K562 (cell line): ENCODE results near the gene NRDE2. TPM values are rescaled to one million over a fixed set of nuclear protein-coding genes. Genes with fewer than 3 reads are reported as not detected.

ENCODE experiments used
- ATAC-seq: fragments of 200-7000 bp; cut with Tn5 transposase; 3 replicates; pipeline ENCODE4 v1.9.1; 2020; ENCODE audit warnings: moderate library complexity
- BruUV-seq: library from RNA; stranded (reverse); fragments of 400-500 nt; replicated peaks from 2 replicates; lab custom pipeline; 2021; lab: Mats Ljungman, UMichigan
- CTCF ChIA-PET: fragments of 300-600 bp; formaldehyde crosslinking; extraction: SDS; loops from one replicate; lab custom pipeline; 2021; ENCODE audit warnings: low intra/inter-chr PET ratio; lab: Yijun Ruan, JAX
- POLR2A ChIA-PET: fragments of 300-600, 350-650 bp; sonication (Branson Sonifier 250); formaldehyde crosslinking; extraction: SDS; loops from one replicate; lab custom pipeline; 2021; ENCODE audit warnings: antibody characterized with exemption, inconsistent platforms; lab: Yijun Ruan, JAX
- DNase-seq, 4 experiments: peaks; one replicate each; pipeline versions ENCODE4 v3.0.0 to v3.0.0-alpha.2; 2011 to 2018; ENCODE audit warnings: low spot score in 3 of 4, mixed read lengths in 3 of 4; ENCODE audit errors: extremely low read depth in 1 of 4
- FAIRE-seq: peaks from 2 replicates; lab custom pipeline; 2011; peaks lifted over from hg19 to GRCh38; lab: Jason Lieb, UNC
- H2AFZ ChIP-seq: 2 replicates; pipeline ENCODE4 v1.6.0; 2011; ENCODE audit warnings: low read depth, low read length, control low read depth, inconsistent platforms
- H3K27ac ChIP-seq: fragments of 200-600 bp; 3 replicates; pipeline ENCODE4 v1.8.0; 2011; ENCODE audit warnings: low read depth, mild to moderate bottlenecking, control low read depth, inconsistent platforms, low read length, moderate library complexity, mixed read lengths; ENCODE audit errors: extremely low read depth
- H3K27me3 ChIP-seq, 2 experiments: fragments of 300-600 bp in 1 of 2; 2 replicates in 1 of 2; 3 replicates in 1 of 2; pipeline versions ENCODE4 v1.6.0 to v1.8.0; 2011; ENCODE audit warnings: inconsistent platforms in 2 of 2, low read length in 2 of 2, mild to moderate bottlenecking in 1 of 2, mixed read lengths in 1 of 2, moderate library complexity in 1 of 2; ENCODE audit not compliant: control insufficient read depth in 2 of 2, insufficient read depth in 2 of 2
- H3K36me3 ChIP-seq: fragments of 300-600 bp; 3 replicates; pipeline ENCODE4 v1.8.0; 2011; ENCODE audit warnings: mild to moderate bottlenecking, low read length, inconsistent platforms; ENCODE audit not compliant: control insufficient read depth, insufficient read depth
- H3K4me1 ChIP-seq, 2 experiments: fragments of 200-600 bp in 1 of 2; replicated peaks in 1 of 2; 2 replicates in 1 of 2; 3 replicates in 1 of 2; pipeline versions ENCODE4 v1.5.1 to v1.8.0; 2011; ENCODE audit warnings: inconsistent platforms in 2 of 2, low read length in 2 of 2, mild to moderate bottlenecking in 1 of 2, mixed read lengths in 1 of 2, moderate library complexity in 1 of 2; ENCODE audit not compliant: control insufficient read depth in 2 of 2, insufficient read depth in 2 of 2
- H3K4me2 ChIP-seq: 2 replicates; pipeline ENCODE4 v1.6.1; 2011; ENCODE audit warnings: low read length, control low read depth, inconsistent platforms, mixed read lengths; ENCODE audit not compliant: insufficient read depth
- H3K4me3 ChIP-seq: fragments of 200-600 bp; sonication (generic), shearing (Covaris generic); 2 replicates; pipeline ENCODE4 v1.5.1; 2016; ENCODE audit warnings: control low read depth, inconsistent platforms
- H3K79me2 ChIP-seq: fragments of 200-600 bp; 3 replicates; pipeline ENCODE4 v1.8.0; 2011; ENCODE audit warnings: low read length, inconsistent platforms; ENCODE audit not compliant: control insufficient read depth, insufficient read depth
- H3K9ac ChIP-seq, 2 experiments: 2 replicates each; pipeline versions ENCODE4 v1.6.0 to v1.6.1; 2011; ENCODE audit warnings: low read depth in 2 of 2, low read length in 2 of 2, control low read depth in 1 of 2, inconsistent platforms in 1 of 2, mild to moderate bottlenecking in 1 of 2, mixed read lengths in 1 of 2; ENCODE audit not compliant: insufficient read depth in 1 of 2
- H3K9me1 ChIP-seq: one replicate; pipeline ENCODE4 v1.6.0; 2011; ENCODE audit warnings: inconsistent platforms, mild to moderate bottlenecking, low read length, moderate library complexity; ENCODE audit not compliant: control insufficient read depth, insufficient read depth
- H3K9me3 ChIP-seq: replicated peaks from 2 replicates; pipeline ENCODE4 v1.5.1; 2011; ENCODE audit warnings: low read depth, low read length, inconsistent platforms; ENCODE audit not compliant: control insufficient read depth, insufficient read depth
- H4K20me1 ChIP-seq: replicated peaks from 2 replicates; pipeline ENCODE4 v1.6.1; 2011; ENCODE audit warnings: low read length, inconsistent platforms, mixed read lengths; ENCODE audit not compliant: control insufficient read depth, insufficient read depth
- CBFA2T3 ChIP-seq: fragments of 450-650 bp; IDR thresholded peaks from 2 replicates; pipeline ENCODE4 v1.6.1; 2017
- FOXM1 ChIP-seq, 2 experiments: fragments of 450-650 bp in 1 of 2; sonication (generic) in 1 of 2; formaldehyde crosslinking in 1 of 2; IDR thresholded peaks; 2 replicates each; pipeline versions ENCODE4 v1.6.1 to v1.9.0; 2017 to 2022; ENCODE audit warnings: low read depth in 2 of 2, mild to moderate bottlenecking in 2 of 2, missing genetic modification reagents in 1 of 2, moderate library complexity in 1 of 2
- NRF1 ChIP-seq, 2 experiments: fragments of 450-650 bp; IDR thresholded peaks in 1 of 2; conservative IDR thresholded peaks in 1 of 2; 2 replicates each; pipeline ENCODE4 v1.6.1; 2014; ENCODE audit warnings: mild to moderate bottlenecking in 2 of 2
- PHB ChIP-seq: fragments of 250-450 bp; sonication (Bioruptor Pico); IDR thresholded peaks from 2 replicates; pipeline ENCODE4 v1.5.0; 2021
- ZNF583 ChIP-seq: fragments of 250-450 bp; sonication (Bioruptor Pico); IDR thresholded peaks from 2 replicates; pipeline ENCODE4 v1.4.0; 2020
- WGBS: fragments of 100-300 bp; shearing (Covaris generic); methylation state at CpG from one replicate; pipeline ENCODE4 v1.1.6; 2016; ENCODE audit warnings: low coverage, mixed read lengths; ENCODE audit not compliant: insufficient coverage; ENCODE audit errors: missing lambda C conversion rate; 5-methylcytosine and 5-hydroxymethylcytosine counted together
- in situ Hi-C: fragments of 300-500 bp; cut with MboI; formaldehyde crosslinking; loops from 4 replicates; pipeline ENCODE4 v1.15.0; 2018; ENCODE audit warnings: inconsistent platforms, mixed read lengths
- intact Hi-C: fragments of 100-400 bp; cut with micrococcal nuclease; formaldehyde crosslinking; loops from 2 replicates; pipeline ENCODE4 v1.14.2; 2022
- polyA plus RNA-seq, 8 experiments: library from polyadenylated mRNA; depleted of rRNA in 4 of 8; stranded (reverse) in 5 of 8; unstranded in 3 of 8; fragments of >200 nt; fragmentation: Nextera tagmentation in 2 of 8; fragmentation: Illumina TruSeq in 1 of 8; extraction: Ambion mirVana in 2 of 8; extraction: Trizol in 1 of 8; gene quantifications; 2 replicates each; pipeline versions ENCODE4 v1.2.1 to v1.2.3, GENCODE V29; 2011 to 2014; ENCODE audit warnings: inconsistent platforms in 1 of 8, missing spikeins in 1 of 8
- total RNA-seq, 7 experiments: library from RNA; depleted of rRNA in 6 of 7; stranded (reverse); fragments of >200 nt in 6 of 7; fragmentation: Illumina TruSeq in 2 of 7; extraction: Trizol in 2 of 7; gene quantifications; 2 replicates each; pipeline versions ENCODE4 v1.2.1 to v1.2.3, GENCODE V29; 2011 to 2021; ENCODE audit warnings: low replicate concordance in 1 of 7
- TF ChIP-seq, protein P1 (sequence below): sonication (generic); formaldehyde crosslinking; IDR thresholded peaks from 2 replicates; pipeline ENCODE4 v1.8.1; 2023; ENCODE audit warnings: mild to moderate bottlenecking, missing genetic modification reagents

The NRDE2 gene
- total and polyA plus RNA-seq, 9 of the 15 experiments (the other 6 are each of a cell fraction or from before 2014, with no cell fraction given): 3.3 to 15.0 (median 8.4) TPM

DNA sequence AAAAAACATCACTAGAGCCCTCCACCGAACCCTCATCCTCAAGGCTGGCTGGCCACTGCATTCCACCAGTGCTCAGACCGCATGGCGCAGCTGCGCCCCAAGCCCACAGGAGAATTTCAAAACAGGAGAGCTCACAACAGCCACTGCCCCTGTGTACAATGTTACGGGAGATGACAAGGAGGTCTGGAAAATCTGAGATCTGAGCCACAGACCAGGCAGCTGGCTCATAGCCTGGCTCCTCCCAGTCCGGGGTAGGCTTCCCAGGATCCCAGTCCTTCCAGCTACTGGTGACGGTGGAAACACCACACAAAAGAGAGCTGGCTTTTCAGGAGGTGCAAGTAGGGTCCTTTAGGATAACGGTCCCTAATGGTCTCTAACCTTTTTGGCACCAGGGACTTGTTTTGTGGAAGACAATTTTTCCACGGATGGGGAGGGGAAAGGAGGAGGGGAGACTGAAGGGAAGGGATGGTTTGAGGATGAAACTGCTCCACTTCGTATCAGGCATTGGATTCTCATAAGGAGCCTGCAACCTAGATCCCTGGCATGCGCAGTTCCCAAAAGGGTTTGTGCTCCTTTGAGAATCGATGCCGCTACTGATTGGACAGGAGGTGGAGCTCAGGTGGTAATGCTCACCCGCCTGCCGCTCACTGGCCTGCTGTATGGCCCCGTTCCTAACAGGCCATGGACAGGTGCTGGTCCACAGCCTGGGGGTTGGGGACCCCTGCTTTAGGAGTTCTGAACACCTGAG is 23.0 kb upstream of the NRDE2 start:
- no peak for FAIRE-seq
- no peak overlapping the region for H3K9ac ChIP-seq
- no peaks in the 10 kb centered on the region for H3K79me2 ChIP-seq
- H4K20me1 ChIP-seq: no peaks in the 10 kb centered on the region
- H3K4me1 ChIP-seq: no peaks in the 10 kb centered on the region
- ChIA-PET POLR2A (interaction anchor here (0.9 to 1.1 kb wide), 3 partner anchors 10 to 29 kb away, joined by 3 to 4 read pairs (median 3); no protein-coding TSS in a partner anchor), CTCF (no interaction called here)
- intact Hi-C loops: no loop called here
- no peaks in the 10 kb centered on the region for H3K9me3 ChIP-seq
- peaks cover 8 to 14% of the 10 kb centered on the region in 2 experiments; a peak in 4 of 5 replicates for H3K27me3 ChIP-seq
- no peak overlapping the region for H3K27ac ChIP-seq
- no peak overlapping the region for H2AFZ ChIP-seq
- peak; percentile 19 to 51; a peak in 2 of 4 replicates for TF ChIP-seq NRF1 (conservative IDR thresholded peaks at IDR 0.05 in 1 of 2, IDR thresholded peaks at IDR 0.05 in 1 of 2)
- no peak for TF ChIP-seq CBFA2T3
- no peak for TF ChIP-seq FOXM1 (IDR thresholded peaks at IDR 0.05; ENCODE audit: low read depth)
- no peak for TF ChIP-seq FOXM1 (CRISPR knock-in tag; IDR thresholded peaks at IDR 0.05; ENCODE audit: low read depth)
- no peak for TF ChIP-seq PHB (CRISPR knock-in tag)
- TF ChIP-seq, protein P1, sequence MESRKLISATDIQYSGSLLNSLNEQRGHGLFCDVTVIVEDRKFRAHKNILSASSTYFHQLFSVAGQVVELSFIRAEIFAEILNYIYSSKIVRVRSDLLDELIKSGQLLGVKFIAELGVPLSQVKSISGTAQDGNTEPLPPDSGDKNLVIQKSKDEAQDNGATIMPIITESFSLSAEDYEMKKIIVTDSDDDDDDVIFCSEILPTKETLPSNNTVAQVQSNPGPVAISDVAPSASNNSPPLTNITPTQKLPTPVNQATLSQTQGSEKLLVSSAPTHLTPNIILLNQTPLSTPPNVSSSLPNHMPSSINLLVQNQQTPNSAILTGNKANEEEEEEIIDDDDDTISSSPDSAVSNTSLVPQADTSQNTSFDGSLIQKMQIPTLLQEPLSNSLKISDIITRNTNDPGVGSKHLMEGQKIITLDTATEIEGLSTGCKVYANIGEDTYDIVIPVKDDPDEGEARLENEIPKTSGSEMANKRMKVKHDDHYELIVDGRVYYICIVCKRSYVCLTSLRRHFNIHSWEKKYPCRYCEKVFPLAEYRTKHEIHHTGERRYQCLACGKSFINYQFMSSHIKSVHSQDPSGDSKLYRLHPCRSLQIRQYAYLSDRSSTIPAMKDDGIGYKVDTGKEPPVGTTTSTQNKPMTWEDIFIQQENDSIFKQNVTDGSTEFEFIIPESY: no peak
- no peak for TF ChIP-seq ZNF583 (CRISPR knock-in tag)
- H3K36me3 ChIP-seq: no peaks in the 10 kb centered on the region
- in situ Hi-C loops: no loop called here
- no peak for DNase-seq
- no peak overlapping the region for H3K4me3 ChIP-seq
- no peaks in the 10 kb centered on the region for H3K9me1 ChIP-seq
- no peak for ATAC-seq
- WGBS: 26% methylated on average over 12 of the region's 16 CpGs
- no TSS peak for BruUV-seq
- no peak overlapping the region for H3K4me2 ChIP-seq
